IgD-negative memory B cell (primary cell): ENCODE measurements around the gene RCHY1. TPM values are rescaled to one million over a fixed set of nuclear protein-coding genes. Genes with fewer than 3 reads are reported as not detected.
"Not testable (repeated sequence)": the region's sequence is repeated elsewhere in the genome, so short reads cannot be mapped to it uniquely, and the experiment has no call there.

Experiments
- H3K27ac Mint-ChIP-seq, 3 donors: one replicate each; pipeline ENCODE4 v1.8.0; 2020 to 2022; ENCODE audit warnings: mild to moderate bottlenecking in 3 of 3, mixed read lengths in 3 of 3, moderate library complexity in 1 of 3
- H3K27me3 Mint-ChIP-seq: one replicate; pipeline ENCODE4 v1.8.0; 2021; ENCODE audit warnings: mixed read lengths
- H3K36me3 Mint-ChIP-seq: one replicate; pipeline ENCODE4 v1.8.0; 2020; ENCODE audit warnings: mild to moderate bottlenecking, mixed read lengths
- H3K4me1 Mint-ChIP-seq, 3 donors: one replicate each; pipeline ENCODE4 v1.8.0; 2020 to 2022; ENCODE audit warnings: mixed read lengths in 3 of 3, mild to moderate bottlenecking in 1 of 3
- H3K4me3 Mint-ChIP-seq, 4 donors: one replicate each; pipeline ENCODE4 v1.8.0; 2020 to 2022; ENCODE audit warnings: mild to moderate bottlenecking in 4 of 4, mixed read lengths in 4 of 4, moderate library complexity in 3 of 4
- H3K9me3 Mint-ChIP-seq, 3 donors: one replicate each; pipeline ENCODE4 v1.8.0; 2020 to 2021; ENCODE audit warnings: mixed read lengths in 3 of 3, mild to moderate bottlenecking in 1 of 3
- polyA plus RNA-seq: library from polyadenylated mRNA; unstranded; fragments of 300-500 nt; fragmentation: Illumina TruSeq; gene quantifications from one replicate; pipeline ENCODE4 v1.2.3, GENCODE V29; 2021

RCHY1 gene
- polyA plus RNA-seq, 1 donor from 2014 or later, result 25.3 TPM

- Mint-ChIP-seq H3K27ac (peak overlapping the region in 1 of 3 donors; percentile 1), H3K36me3 (peaks cover 25% of the 10 kb centered on the region)
- not testable (repeated sequence) for H3K9me3 Mint-ChIP-seq, H3K4me3 Mint-ChIP-seq, H3K27me3 Mint-ChIP-seq, H3K4me1 Mint-ChIP-seq
Observed at GRCh38 chr4:75531536-75532143, 17.4 kb upstream of the RCHY1 start.

- Mint-ChIP-seq H3K9me3 (peaks cover 2 to 8% (median 4%) of the 10 kb centered on the region in 3 donors), H3K4me3 (no peak overlapping the region), H3K36me3 (peaks cover 25% of the 10 kb centered on the region), H3K4me1 (peaks cover 0 to 2% (median 2%) of the 10 kb centered on the region in 3 donors), H3K27me3 (no peaks in the 10 kb centered on the region), H3K27ac (no peak overlapping the region)
Observed at GRCh38 chr4:75530556-75531322, 16.5 kb upstream of the RCHY1 start.

GRCh38 chr4:75527482-75527881, 13.3 kb upstream of the RCHY1 start:
- peaks cover 0 to 5% (median 4%) of the 10 kb centered on the region in 3 donors for H3K4me1 Mint-ChIP-seq

DNA sequence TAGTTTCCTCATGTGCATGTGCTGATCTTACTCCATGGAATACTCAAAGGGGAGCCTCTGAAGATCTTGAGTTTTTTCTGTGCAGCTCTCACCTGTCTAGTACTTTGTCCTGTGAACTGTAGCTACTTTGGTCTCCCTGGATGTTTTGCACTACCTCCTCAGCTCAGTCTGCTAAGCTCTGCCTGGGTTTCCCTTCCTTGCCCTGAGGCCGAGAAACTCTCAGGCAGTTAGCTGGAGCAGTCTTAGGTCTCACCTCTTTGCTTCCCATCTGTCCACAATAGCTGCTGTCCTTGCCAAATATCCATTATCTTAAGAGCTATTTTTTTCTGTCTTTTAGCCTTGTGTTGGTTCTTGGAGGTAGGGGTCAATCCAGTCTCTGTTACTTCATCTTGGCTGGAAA, 11.7 kb upstream of the RCHY1 start:
- Mint-ChIP-seq H3K36me3 (peaks cover 16% of the 10 kb centered on the region), H3K9me3 (no peaks in the 10 kb centered on the region), H3K27ac (no peak overlapping the region)

More at GRCh38 chr4:75527482-75527881, 13.3 kb upstream of the RCHY1 start:
- no peaks in the 10 kb centered on the region for H3K27me3 Mint-ChIP-seq
- no peak overlapping the region for H3K4me3 Mint-ChIP-seq
- peaks cover 26% of the 10 kb centered on the region for H3K36me3 Mint-ChIP-seq
- no peak overlapping the region for H3K27ac Mint-ChIP-seq
- H3K9me3 Mint-ChIP-seq, result peaks cover 2 to 4% (median 4%) of the 10 kb centered on the region in 3 donors

DNA sequence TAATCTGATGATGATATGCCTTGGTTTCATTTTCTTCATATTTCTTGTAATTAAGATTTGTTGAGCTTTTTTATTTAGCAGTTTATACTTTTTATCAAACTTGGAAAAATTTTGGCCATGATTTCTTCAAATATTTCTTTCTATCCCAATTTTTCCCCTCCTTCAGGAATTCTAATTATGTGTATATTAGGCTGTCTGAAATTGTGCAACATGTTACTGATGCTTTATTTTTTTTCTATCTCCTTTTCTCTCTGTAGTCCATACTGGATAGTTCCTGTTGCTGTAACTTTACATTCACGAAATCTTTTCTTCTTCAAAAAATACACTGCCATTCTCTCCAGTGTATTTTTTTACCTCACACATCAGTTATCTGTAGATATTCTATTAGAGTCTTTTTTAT, 10.9 kb upstream of the RCHY1 start:
- H3K9me3 Mint-ChIP-seq, result no peaks in the 10 kb centered on the region
- H3K4me3 Mint-ChIP-seq, result peak overlapping the region in 2 of 4 donors; percentile 27 to 43
- peaks cover 4 to 9% (median 8%) of the 10 kb centered on the region in 3 donors for H3K4me1 Mint-ChIP-seq
- H3K27me3 Mint-ChIP-seq, result no peaks in the 10 kb centered on the region
- peaks cover 14% of the 10 kb centered on the region for H3K36me3 Mint-ChIP-seq
- H3K27ac Mint-ChIP-seq, result no peak overlapping the region

More for the DNA sequence above, 11.7 kb upstream of the RCHY1 start:
- Mint-ChIP-seq H3K27me3 (no peaks in the 10 kb centered on the region), H3K4me1 (peaks cover under 1 to 5% (median 4%) of the 10 kb centered on the region in 3 donors), H3K4me3 (no peak overlapping the region)

GRCh38 chr4:75519452-75519851, 5.2 kb upstream of the RCHY1 start:
- not testable (repeated sequence) for H3K9me3 Mint-ChIP-seq, H3K27me3 Mint-ChIP-seq, H3K27ac Mint-ChIP-seq
- peaks cover 17% of the 10 kb centered on the region for H3K36me3 Mint-ChIP-seq
- peak overlapping the region in 1 of 4 donors; percentile 27 for H3K4me3 Mint-ChIP-seq
- H3K4me1 Mint-ChIP-seq, result peaks cover 10 to 25% (median 19%) of the 10 kb centered on the region in 3 donors

GRCh38 chr4:75516144-75516543, 1.9 kb upstream of the RCHY1 start:
- peak overlapping the region in 1 of 3 donors; percentile 100 for H3K27ac Mint-ChIP-seq
- no peak overlapping the region for H3K4me3 Mint-ChIP-seq
- H3K27me3 Mint-ChIP-seq, result no peaks in the 10 kb centered on the region
- H3K36me3 Mint-ChIP-seq, result peaks cover 7% of the 10 kb centered on the region
- no peaks in the 10 kb centered on the region for H3K9me3 Mint-ChIP-seq
- peaks cover 13 to 31% (median 24%) of the 10 kb centered on the region in 3 donors for H3K4me1 Mint-ChIP-seq

DNA sequence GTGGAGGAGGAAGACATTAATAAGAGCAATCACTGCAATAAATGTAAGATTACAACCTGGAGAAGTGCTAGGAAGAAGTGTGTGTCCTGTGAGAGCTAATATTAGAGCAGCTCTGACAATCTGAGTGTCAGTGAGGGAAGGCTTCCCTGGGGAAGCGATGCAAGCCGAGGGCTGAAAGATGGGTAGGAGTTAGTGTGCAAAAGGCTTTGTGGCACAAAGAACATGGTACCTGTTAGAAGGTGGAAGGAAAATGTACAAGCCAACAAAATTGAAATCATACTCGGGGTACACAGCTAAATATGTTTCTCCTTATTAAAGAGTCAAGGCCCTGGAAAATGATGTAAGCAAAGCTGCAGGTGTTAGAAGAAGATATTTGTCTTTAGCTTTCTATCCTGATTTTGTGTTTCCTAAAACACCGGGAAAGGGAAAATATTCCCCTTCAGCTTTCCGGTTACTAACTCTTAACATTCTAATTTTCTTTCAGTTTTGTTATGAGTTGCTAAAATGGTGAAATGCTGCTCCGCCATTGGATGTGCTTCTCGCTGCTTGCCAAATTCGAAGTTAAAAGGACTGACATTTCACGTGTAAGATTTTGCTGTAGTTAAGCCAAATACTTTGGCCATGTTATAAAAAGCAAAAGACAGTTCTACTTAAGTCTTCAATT, 878 bp upstream of the RCHY1 start:
- no peaks in the 10 kb centered on the region for H3K27me3 Mint-ChIP-seq
- H3K9me3 Mint-ChIP-seq, result peaks cover 0 to 1% (median 0%) of the 10 kb centered on the region in 3 donors
- H3K4me1 Mint-ChIP-seq, result peaks cover 16 to 33% (median 18%) of the 10 kb centered on the region in 3 donors
- H3K4me3 Mint-ChIP-seq, result peak overlapping the region in 2 of 4 donors; percentile 99 to 100
- peak overlapping the region in 1 of 3 donors; percentile 100 for H3K27ac Mint-ChIP-seq
- peaks cover 6% of the 10 kb centered on the region for H3K36me3 Mint-ChIP-seq

- Mint-ChIP-seq H3K4me3 (peak overlapping the region in 2 of 4 donors; percentile 99 to 100), H3K4me1 (peaks cover 16 to 36% (median 18%) of the 10 kb centered on the region in 3 donors), H3K9me3 (peaks cover 0 to 3% (median 0%) of the 10 kb centered on the region in 3 donors), H3K36me3 (peaks cover 3% of the 10 kb centered on the region), H3K27ac (peak overlapping the region in 1 of 3 donors; percentile 100), H3K27me3 (no peaks in the 10 kb centered on the region)
Observed at GRCh38 chr4:75513526-75514130, 575 bp downstream of the RCHY1 start.

GRCh38 chr4:75512386-75513211, 1.6 kb downstream of the RCHY1 start:
- H3K27me3 Mint-ChIP-seq, result no peaks in the 10 kb centered on the region
- H3K36me3 Mint-ChIP-seq, result peaks cover 3% of the 10 kb centered on the region
- H3K9me3 Mint-ChIP-seq, result peaks cover 0 to 3% (median 0%) of the 10 kb centered on the region in 3 donors
- peaks cover 16 to 34% (median 18%) of the 10 kb centered on the region in 3 donors for H3K4me1 Mint-ChIP-seq
- H3K4me3 Mint-ChIP-seq, result peak overlapping the region in 2 of 4 donors; percentile 99 to 100
- H3K27ac Mint-ChIP-seq, result peak overlapping the region in 1 of 3 donors; percentile 20

DNA sequence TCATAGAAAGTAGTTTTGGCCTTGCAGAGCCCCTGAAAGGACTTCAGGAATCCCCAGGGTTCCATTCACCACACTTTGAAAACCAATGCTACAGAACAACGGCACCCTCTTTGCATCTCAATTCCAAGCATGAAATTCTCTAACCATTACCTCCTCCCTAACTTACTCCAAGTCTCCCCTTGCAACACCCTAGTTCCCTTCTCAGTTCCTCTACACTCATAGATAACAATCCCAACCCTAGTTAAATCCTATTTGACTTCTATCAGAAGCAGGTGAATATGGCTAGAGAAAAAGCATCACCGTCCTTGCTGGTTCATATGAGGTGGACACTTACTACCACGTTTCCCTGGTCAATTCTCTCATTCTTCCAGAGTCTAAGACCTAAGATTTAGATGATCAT, 2.4 kb downstream of the RCHY1 start:
- no peaks in the 10 kb centered on the region for H3K27me3 Mint-ChIP-seq
- no peak overlapping the region for H3K27ac Mint-ChIP-seq
- peaks cover 16 to 34% (median 18%) of the 10 kb centered on the region in 3 donors for H3K4me1 Mint-ChIP-seq
- peaks cover 0 to 3% (median 0%) of the 10 kb centered on the region in 3 donors for H3K9me3 Mint-ChIP-seq
- no peak overlapping the region for H3K4me3 Mint-ChIP-seq
- peaks cover 3% of the 10 kb centered on the region for H3K36me3 Mint-ChIP-seq

GRCh38 chr4:75509592-75509991, 4.6 kb downstream of the RCHY1 start:
- peaks cover 9 to 22% (median 17%) of the 10 kb centered on the region in 3 donors for H3K4me1 Mint-ChIP-seq
- H3K27ac Mint-ChIP-seq, H3K9me3 Mint-ChIP-seq, H3K27me3 Mint-ChIP-seq, H3K36me3 Mint-ChIP-seq: not testable (repeated sequence)
- peak overlapping the region in 1 of 4 donors; percentile 9 for H3K4me3 Mint-ChIP-seq

- peaks cover 0 to 3% (median 0%) of the 10 kb centered on the region in 3 donors for H3K9me3 Mint-ChIP-seq
- H3K4me1 Mint-ChIP-seq, result peaks cover under 1 to 12% (median 11%) of the 10 kb centered on the region in 3 donors
- no peak overlapping the region for H3K4me3 Mint-ChIP-seq
- peaks cover 9% of the 10 kb centered on the region for H3K36me3 Mint-ChIP-seq
- H3K27ac Mint-ChIP-seq, result no peak overlapping the region
- H3K27me3 Mint-ChIP-seq, result no peaks in the 10 kb centered on the region
Observed at GRCh38 chr4:75505630-75506029, 8.6 kb downstream of the RCHY1 start.

DNA sequence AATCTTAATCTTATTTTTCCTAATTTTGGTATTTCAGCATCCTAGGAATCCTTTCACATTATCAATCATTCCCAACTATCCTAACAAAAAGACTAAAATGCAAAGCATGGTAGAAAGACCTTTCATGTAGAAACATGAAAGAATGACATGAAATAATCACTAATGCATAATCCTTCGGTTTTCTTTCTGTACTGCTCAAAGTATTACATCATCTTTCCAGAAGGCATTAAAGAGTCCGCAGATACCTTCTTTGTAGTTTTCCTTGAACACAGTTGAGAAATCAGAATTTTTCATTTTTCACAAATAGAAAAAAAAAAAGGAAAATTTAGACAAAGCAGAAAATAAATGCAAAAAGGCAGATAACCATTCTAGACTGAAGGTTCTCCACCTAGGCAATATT, 11.5 kb downstream of the RCHY1 start:
- peaks cover 0 to 8% (median 6%) of the 10 kb centered on the region in 3 donors for H3K4me1 Mint-ChIP-seq
- no peaks in the 10 kb centered on the region for H3K27me3 Mint-ChIP-seq
- H3K27ac Mint-ChIP-seq, result no peak overlapping the region
- H3K9me3 Mint-ChIP-seq, result peaks cover 0 to 3% (median 0%) of the 10 kb centered on the region in 3 donors
- peaks cover 10% of the 10 kb centered on the region for H3K36me3 Mint-ChIP-seq
- H3K4me3 Mint-ChIP-seq, result no peak overlapping the region
